NCI-H146 treated with DMSO at 0.1 percent for 48 hours (cell line): ENCODE measurements around the gene OR4F15.
"Not testable (repeated sequence)": the region's sequence is repeated elsewhere in the genome, so short reads cannot be mapped to it uniquely, and the experiment has no call there.

Experiments
- DNase-seq: peaks from one replicate; lab custom pipeline; 2025; ENCODE audit not compliant: unreplicated experiment; lab: John Stamatoyannopoulos, UW

The OR4F15 gene, protein sequence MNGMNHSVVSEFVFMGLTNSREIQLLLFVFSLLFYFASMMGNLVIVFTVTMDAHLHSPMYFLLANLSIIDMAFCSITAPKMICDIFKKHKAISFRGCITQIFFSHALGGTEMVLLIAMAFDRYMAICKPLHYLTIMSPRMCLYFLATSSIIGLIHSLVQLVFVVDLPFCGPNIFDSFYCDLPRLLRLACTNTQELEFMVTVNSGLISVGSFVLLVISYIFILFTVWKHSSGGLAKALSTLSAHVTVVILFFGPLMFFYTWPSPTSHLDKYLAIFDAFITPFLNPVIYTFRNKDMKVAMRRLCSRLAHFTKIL

GRCh38 chr15:101811902-101812301 is at the start of gene OR4F15:
Gene OR4F15 (plus strand): TSS chr15:101812202. CDS start chr15:101818187, 5,985 bp downstream.
- no peak for DNase-seq

GRCh38 chr15:101764669-101765339 is 47.2 kb upstream of the OR4F15 start:
- not testable (repeated sequence) for DNase-seq

DNA sequence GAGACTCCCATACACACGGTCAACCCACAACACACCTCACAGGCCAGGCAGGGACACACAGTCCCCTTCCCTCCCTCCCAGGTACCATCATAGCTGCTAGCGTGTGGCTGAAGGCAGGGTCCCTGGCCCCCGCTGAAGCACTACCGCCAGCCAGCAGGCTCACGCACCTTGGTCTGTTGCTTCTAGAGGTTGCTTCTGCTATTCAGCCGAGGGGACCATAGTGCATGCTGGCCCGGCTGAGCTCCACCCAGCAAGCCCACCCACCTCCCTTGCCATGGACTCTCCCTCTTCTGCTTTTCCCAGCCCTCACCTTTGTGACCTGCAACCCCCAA is 46.7 kb upstream of the OR4F15 start:
- not testable (repeated sequence) for DNase-seq

- DNase-seq = no peak
Measured at GRCh38 chr15:101765772-101766456, 46.1 kb upstream of the OR4F15 start.

GRCh38 chr15:101767083-101767640 is 44.8 kb upstream of the OR4F15 start:
- not testable (repeated sequence) for DNase-seq

DNA sequence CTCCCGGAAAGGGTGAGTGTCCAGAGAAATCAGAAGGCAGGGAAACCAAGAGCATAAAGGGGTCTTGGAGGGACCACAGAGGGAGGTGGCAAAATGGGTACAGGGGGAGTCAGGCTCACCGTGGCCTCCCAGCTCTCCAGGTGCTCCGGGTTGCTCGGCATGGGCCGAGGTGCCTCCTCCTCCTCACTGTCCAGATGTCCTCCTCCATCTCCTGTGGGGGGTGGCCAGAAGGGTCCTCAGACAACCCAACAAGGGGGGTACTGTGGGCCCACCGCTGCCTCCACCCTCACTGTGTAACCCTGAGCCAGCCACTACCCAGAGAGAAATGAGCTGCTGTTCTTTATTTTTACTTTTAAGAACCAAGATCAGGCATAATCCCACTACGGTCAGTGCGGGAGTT is 39.1 kb upstream of the OR4F15 start:
- DNase-seq = no peak

DNA sequence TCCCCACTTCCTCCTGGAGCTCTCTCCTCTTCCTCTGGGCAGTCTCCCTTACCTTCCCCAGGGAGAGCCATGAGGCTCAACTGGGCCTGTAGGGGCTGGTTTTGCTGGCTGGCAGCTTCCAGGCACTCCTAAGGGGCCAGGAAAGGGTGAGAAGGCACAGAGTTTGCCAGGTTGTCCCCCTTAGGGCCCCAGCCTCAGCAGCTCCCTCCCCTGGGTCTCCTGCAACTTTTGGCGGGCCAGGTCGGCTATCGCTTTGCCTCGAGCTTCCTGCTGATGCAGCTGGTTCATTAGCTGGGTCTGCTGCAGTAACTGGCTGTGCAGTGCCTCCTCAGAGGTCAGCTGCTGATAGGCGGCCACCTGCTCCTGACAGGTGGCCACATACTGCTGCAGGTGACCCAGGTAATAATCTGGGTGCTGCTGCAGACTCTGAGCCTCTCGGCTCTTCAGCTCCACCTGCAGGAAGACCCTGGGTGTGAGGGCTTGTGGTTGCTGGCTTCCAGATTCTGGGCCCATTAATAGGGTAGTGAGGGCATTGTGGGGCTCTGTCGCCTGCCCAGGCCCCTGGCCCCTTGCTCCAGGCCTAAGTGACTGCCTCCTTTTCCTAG is 38.4 kb upstream of the OR4F15 start:
- peak; percentile 49 for DNase-seq

GRCh38 chr15:101775136-101775535 is 36.9 kb upstream of the OR4F15 start:
- no peak for DNase-seq

DNA sequence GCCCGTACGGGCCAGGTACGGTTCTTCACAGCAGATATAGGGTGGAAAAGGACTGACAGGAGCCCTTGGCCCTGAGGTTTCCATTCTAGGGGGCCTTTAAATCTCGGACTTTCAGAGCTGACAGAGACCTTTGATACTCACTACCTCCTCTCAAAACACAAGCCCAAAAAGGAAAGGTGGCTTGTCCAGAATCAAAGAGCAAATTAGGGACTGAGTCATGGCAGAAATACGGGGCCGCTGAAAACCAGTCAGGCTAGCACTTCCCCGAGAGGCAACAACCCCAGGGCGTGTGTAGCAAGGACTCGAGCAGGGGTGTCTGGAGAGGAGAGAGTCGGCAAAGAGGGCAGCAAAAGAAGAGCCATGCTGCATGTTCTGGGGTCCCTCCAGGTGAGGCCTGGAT is 33.4 kb upstream of the OR4F15 start:
- not testable (repeated sequence) for DNase-seq

GRCh38 chr15:101780225-101780624 is 31.8 kb upstream of the OR4F15 start:
- DNase-seq = not testable (repeated sequence)

GRCh38 chr15:101781928-101782327 is 30.1 kb upstream of the OR4F15 start:
- no peak for DNase-seq

DNA sequence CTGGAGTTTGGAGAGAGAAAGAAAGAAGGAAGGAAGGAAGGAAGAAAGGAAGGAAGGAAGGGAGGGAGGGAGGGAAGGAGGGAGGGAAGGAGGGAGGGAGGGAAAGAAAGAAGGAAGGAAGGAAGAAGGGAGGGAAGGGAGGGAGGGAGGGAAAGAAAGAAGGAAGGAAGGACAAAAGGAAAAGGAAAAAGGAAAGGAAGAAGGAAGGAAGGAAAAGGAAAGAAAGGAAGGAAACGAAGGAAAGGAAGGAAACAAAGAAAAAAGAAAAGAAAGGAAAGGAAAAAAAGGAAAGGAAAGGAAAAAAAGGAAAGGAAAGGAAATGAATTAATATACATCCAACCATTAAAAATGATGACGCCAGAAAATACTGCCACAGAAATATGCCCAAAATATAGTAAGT is 27.4 kb upstream of the OR4F15 start:
- no peak for DNase-seq

DNA sequence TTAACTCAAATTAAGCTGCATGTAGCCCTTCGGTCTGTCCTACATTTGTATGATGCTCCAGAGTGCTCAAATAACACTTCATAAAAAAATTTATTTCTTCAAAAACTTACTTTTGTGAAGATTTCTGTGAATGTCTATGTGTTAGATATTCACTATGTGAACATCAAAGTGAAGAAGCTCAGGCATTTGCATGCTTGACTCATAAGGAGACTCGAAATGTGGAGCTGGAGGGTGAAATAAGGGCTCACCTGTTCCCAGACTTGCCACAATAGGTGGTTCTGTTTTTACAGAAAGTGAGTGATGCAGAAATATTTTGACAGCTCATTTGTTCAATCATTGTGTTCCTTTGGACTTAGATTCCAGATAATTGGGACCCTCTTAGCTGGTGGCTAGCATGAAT is 25.6 kb upstream of the OR4F15 start:
- DNase-seq = not testable (repeated sequence)

DNA sequence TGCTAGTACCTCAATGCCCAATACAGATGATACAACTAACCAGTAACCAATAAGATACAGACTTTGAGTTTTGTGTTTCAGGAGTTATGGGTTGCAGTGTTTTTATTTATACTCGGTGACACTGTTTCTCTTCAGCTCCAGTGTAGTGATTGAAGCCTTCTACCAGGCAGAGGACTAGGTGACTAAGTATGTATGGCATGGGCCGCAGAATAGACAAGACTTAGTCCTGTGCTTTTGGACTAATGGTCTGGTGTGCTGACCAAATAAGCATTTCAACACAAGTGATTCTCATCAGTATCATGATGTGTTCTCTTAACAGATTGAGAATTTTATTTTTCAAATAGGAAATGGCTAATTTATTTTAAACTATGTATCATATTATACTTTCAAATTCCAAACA is 24.0 kb upstream of the OR4F15 start:
- not testable (repeated sequence) for DNase-seq

GRCh38 chr15:101788503-101789269 is 23.3 kb upstream of the OR4F15 start:
- DNase-seq = not testable (repeated sequence)

DNA sequence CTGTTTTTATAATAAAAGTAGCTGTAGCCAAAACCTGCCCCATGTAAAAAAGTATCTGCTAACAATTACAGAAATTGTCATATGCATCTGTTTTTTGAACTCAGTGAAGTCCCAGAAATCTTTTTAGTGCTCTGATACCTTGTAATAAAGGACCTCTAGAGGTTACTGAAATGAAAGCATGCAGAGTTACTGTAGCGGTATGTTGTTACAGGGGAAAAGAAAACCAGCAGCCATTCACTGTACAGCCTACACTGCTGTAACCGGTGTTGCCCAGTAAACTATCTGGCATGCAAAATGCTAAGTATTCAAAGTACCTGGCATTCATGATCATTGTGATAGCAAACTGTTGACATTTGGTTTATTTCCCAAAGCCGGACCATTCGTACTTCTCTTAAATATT is 21.3 kb upstream of the OR4F15 start:
- DNase-seq = not testable (repeated sequence)

- not testable (repeated sequence) for DNase-seq
Measured at GRCh38 chr15:101793981-101794380, 18.0 kb upstream of the OR4F15 start.

DNA sequence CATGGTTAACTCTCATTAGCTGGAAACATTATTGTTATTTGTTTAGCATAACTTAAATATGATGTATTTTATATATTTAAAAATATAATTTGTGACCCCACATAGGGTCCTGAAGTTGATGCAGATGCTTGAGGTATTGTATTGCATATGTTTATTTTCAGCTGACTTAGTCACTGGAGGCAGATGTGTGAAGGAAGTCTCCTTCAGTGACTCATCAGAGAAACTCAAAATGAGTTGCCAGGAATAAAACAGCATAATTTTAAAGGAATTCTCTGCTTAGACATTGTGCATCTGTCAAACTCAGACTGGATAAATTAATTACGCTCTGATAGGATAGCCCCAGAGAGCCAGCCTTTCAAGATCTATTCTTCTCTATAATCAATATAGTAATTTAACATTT is 16.5 kb upstream of the OR4F15 start:
- no peak for DNase-seq

DNA sequence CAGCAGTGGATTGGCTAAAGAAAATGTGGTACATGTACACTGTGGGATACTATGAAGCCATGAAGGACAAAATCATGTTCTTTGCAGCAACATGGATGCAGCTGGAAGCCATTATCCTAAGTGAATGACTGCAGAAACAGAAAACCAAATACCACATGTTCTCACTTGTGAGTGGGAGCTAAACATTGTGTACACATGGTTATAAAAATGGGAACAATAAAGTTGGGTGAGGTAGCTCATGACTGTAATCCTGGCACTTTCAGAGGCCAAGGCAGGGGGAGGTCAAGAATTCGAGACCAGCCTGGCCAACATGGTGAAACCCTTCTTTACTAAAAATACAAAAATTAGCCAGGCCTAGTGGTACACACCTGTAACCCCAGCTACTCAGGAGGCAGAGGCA is 12.3 kb upstream of the OR4F15 start:
- no peak for DNase-seq

DNA sequence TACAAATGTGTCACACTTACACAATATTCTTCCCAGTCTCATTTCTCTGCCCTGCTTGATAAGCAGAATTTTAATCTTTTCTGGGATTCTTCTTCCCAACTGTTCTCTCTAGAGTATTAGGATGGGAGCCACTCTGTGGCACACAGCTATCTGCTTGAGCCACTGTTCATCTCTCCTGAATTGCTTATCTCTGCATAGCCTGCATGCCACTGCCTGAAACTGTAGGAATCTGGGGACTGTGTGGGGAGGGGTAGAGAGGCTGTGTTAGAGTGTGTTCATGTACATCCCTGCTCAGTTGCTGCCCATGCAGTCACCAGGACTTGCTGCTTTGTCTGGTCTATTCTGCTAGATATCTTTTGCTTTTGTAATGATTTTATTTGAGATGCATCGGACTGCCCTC is 11.0 kb upstream of the OR4F15 start:
- DNase-seq = no peak

- DNase-seq = no peak
Measured at GRCh38 chr15:101803209-101803608, 8.8 kb upstream of the OR4F15 start, which contains the start of gene OR4F6. Gene OR4F6 (plus strand): TSS chr15:101803509. CDS start chr15:101805720, 2,211 bp downstream.
